ENCODE data around the gene SPATA13. TPM values are rescaled to one million over a fixed set of nuclear protein-coding genes. Genes with fewer than 3 reads are reported as not detected.

The SPATA13 gene
- polyA plus RNA-seq, 4 donors, result 4.0 to 65.8 (median 56.8) TPM

GRCh38 chr13:24138911-24139310 lies 21.6 kb upstream of the SPATA13 start:
- DNase-seq (ENCODE audit: low read depth in 4 of 4, low spot score in 3 of 4), result no peak

GRCh38 chr13:24141333-24141910 lies 19.1 kb upstream of the SPATA13 start:
- DNase-seq (ENCODE audit: low read depth in 4 of 4, low spot score in 3 of 4), result no peak

GRCh38 chr13:24142453-24142852 lies 18.1 kb upstream of the SPATA13 start:
- DNase-seq (ENCODE audit: low read depth in 4 of 4, low spot score in 3 of 4), result no peak

- no peak for DNase-seq (ENCODE audit: low read depth in 4 of 4, low spot score in 3 of 4)
These were observed 17.6 kb upstream of the SPATA13 start for GRCh38 chr13:24142886-24143285.

- no peak for DNase-seq (ENCODE audit: low read depth in 4 of 4, low spot score in 3 of 4)
These were observed 15.3 kb upstream of the SPATA13 start for GRCh38 chr13:24145240-24145639.

- DNase-seq (ENCODE audit: low read depth in 4 of 4, low spot score in 3 of 4), result no peak
These were observed 14.8 kb upstream of the SPATA13 start for GRCh38 chr13:24145674-24146073.

- no peak for DNase-seq (ENCODE audit: low read depth in 4 of 4, low spot score in 3 of 4)
These were observed 13.5 kb upstream of the SPATA13 start for GRCh38 chr13:24146961-24147569.

GRCh38 chr13:24147570-24147963 lies 13.0 kb upstream of the SPATA13 start:
- no peak for DNase-seq (ENCODE audit: low read depth in 4 of 4, low spot score in 3 of 4)

- DNase-seq (ENCODE audit: low read depth in 4 of 4, low spot score in 3 of 4), result peak in 2 of 4 donors; percentile 18 to 40
These were observed 11.9 kb upstream of the SPATA13 start for GRCh38 chr13:24148414-24149235.

- DNase-seq (ENCODE audit: low read depth in 4 of 4, low spot score in 3 of 4), result no peak
These were observed 11.1 kb upstream of the SPATA13 start for GRCh38 chr13:24149246-24150032.

- no peak for DNase-seq (ENCODE audit: low read depth in 4 of 4, low spot score in 3 of 4)
These were observed 9.9 kb upstream of the SPATA13 start for GRCh38 chr13:24150572-24150971.

- no peak for DNase-seq (ENCODE audit: low read depth in 4 of 4, low spot score in 3 of 4)
These were observed 8.7 kb upstream of the SPATA13 start for GRCh38 chr13:24151864-24152263.

- DNase-seq (ENCODE audit: low read depth in 4 of 4, low spot score in 3 of 4), result no peak
These were observed 8.0 kb upstream of the SPATA13 start for GRCh38 chr13:24152292-24153214.

- DNase-seq (ENCODE audit: low read depth in 4 of 4, low spot score in 3 of 4), result no peak
These were observed 7.2 kb upstream of the SPATA13 start for GRCh38 chr13:24153347-24153746.

GRCh38 chr13:24153979-24154701 lies 6.4 kb upstream of the SPATA13 start:
- DNase-seq (ENCODE audit: low read depth in 4 of 4, low spot score in 3 of 4), result no peak

GRCh38 chr13:24159357-24159756 lies 1.2 kb upstream of the SPATA13 start:
- DNase-seq (ENCODE audit: low read depth in 4 of 4, low spot score in 3 of 4), result no peak

- DNase-seq (ENCODE audit: low read depth in 4 of 4, low spot score in 3 of 4), result peak in 1 of 4 donors; percentile 20
These were observed 673 bp downstream of the SPATA13 start for GRCh38 chr13:24161010-24161775.

- DNase-seq (ENCODE audit: low read depth in 4 of 4, low spot score in 3 of 4), result no peak
These were observed 1.5 kb downstream of the SPATA13 start for GRCh38 chr13:24161980-24162525.

All from left renal pelvis (tissue), 4 donors.